Omental fat pad (tissue), 4 donors: ENCODE measurements around the gene SLC12A3. TPM values are rescaled to one million over a fixed set of nuclear protein-coding genes. Genes with fewer than 3 reads are reported as not detected.

Source experiments
- ATAC-seq: fragments of 150-250 bp; one replicate; pipeline ENCODE4 v1.9.1; 2016; ENCODE audit warnings: mild to moderate bottlenecking, moderate library complexity; ENCODE audit not compliant: low FRiP score
- DNase-seq: peaks from one replicate; pipeline ENCODE4 v3.0.0-alpha.2; 2019; ENCODE audit warnings: low spot score
- total RNA-seq, 4 donors: library from RNA; depleted of rRNA; stranded (reverse); fragments of >200 nt; gene quantifications; one replicate each; pipeline ENCODE4 v1.1.0, GENCODE V29; 2016
- TF ChIP-seq, protein P1 (sequence below), 3 donors: fragments of 450-650 bp; IDR thresholded peaks; one replicate each; pipeline ENCODE4 v1.5.1; 2016 to 2017; ENCODE audit warnings: antibody characterized with exemption in 3 of 3, mild to moderate bottlenecking in 3 of 3, moderate library complexity in 2 of 3

Gene SLC12A3
- total RNA-seq, 4 donors from 2014 or later = not detected

DNA sequence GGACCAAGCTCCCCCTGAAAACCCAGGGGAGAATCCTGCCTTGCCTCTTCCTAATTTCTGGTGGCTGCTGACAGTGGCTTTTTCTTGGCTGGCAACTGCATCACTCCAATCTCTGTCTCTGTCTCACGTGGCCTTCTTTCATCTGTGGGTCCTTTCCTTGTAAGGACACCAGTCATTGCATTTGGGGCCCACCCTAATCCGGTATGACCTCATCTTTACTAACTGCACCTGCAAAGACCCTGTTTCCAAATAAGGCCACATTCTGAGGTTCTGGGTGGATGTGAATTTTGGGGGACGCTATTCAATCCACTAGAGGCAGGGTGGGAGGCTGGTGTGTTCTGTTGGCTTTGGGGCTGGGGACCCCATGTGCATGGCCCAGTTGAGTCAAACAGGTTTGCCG lies 11.0 kb downstream of the SLC12A3 start:
- ATAC-seq = no peak
- DNase-seq = no peak
- TF ChIP-seq, protein P1, sequence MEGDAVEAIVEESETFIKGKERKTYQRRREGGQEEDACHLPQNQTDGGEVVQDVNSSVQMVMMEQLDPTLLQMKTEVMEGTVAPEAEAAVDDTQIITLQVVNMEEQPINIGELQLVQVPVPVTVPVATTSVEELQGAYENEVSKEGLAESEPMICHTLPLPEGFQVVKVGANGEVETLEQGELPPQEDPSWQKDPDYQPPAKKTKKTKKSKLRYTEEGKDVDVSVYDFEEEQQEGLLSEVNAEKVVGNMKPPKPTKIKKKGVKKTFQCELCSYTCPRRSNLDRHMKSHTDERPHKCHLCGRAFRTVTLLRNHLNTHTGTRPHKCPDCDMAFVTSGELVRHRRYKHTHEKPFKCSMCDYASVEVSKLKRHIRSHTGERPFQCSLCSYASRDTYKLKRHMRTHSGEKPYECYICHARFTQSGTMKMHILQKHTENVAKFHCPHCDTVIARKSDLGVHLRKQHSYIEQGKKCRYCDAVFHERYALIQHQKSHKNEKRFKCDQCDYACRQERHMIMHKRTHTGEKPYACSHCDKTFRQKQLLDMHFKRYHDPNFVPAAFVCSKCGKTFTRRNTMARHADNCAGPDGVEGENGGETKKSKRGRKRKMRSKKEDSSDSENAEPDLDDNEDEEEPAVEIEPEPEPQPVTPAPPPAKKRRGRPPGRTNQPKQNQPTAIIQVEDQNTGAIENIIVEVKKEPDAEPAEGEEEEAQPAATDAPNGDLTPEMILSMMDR (IDR thresholded peaks at IDR 0.05) = no peak

DNA sequence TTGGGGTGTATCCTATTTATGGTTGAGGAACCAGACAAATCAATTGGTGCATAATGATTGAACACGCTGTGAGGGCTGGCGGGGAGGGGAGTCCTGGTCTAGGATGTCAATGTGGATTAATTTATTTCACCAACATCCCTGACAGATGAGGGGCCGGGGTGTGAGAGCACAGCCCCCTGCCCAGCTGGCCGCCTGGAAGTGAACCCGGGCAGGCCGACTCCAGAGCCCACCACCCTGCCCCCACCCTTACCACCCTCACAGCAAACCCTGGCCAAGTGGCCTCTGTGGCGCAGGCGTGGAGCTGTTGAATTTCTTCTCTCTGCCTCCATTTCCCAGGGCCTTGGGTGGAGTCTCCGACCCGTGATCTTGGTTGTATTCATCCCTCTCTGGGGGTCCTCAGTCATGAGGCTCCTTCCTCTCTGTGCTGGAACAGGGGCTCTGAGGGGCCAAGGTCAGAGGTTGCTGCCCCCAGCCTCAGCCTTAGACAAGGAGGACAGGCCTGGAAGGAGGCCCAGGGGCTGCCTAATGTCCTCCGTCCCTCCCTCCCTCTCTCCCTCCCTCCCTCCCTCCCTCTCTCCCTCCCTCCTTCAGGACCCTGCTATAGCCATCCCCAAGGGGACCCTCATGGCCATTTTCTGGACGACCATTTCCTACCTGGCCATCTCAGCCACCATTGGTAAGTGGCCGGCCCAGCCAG lies 12.6 kb downstream of the SLC12A3 start:
- TF ChIP-seq, protein P1 (IDR thresholded peaks at IDR 0.05) = no peak
- DNase-seq (no peak), ATAC-seq (no peak)

DNA sequence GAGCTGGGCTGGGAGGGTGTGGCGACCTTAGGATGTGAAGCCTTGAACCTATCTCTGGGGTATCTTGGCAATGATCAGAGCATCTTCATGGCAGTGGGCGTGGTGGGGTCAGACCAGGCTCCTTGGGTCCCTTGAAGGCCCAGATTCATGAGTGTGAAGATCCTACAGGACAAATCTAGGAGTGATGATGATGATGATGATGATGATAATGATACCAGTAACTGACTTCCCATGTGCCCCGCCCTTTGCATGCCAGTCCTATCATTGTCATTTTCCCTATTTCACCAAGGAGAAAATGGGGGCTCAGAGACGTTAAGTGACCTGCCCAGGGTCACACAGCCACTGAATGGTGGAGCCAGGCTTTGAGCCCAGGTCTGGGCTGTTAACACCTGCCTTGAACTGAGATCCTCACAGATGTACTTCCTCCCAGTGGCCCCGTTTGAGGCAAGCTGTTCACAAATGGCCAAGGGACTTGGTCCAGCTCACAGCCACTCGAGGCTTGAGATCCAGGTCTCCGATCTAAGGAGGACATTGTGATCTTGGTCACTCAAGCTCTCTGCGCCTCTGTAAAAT lies 13.4 kb downstream of the SLC12A3 start:
- TF ChIP-seq, protein P1 (IDR thresholded peaks at IDR 0.05) = no peak
- DNase-seq = no peak
- ATAC-seq = no peak

DNA sequence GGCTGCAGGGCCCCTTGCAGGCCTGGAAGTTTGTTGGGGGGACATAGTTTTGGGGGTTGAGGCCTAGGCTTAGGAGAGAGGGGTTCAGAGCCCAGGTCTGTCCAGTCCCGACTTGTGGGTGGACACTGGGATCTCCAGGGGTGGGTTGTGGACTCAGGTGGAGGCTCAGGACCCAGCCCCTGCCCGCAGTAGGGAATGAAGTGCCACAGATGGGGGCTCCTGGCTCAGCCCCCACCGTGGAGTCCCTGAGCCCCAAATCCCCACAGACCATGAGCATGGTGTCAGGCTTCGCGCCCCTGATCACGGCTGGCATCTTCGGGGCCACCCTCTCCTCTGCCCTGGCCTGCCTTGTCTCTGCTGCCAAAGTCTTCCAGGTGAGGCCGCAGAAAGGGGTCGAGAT lies 14.3 kb downstream of the SLC12A3 start:
- ATAC-seq (no peak), DNase-seq (no peak)
- TF ChIP-seq, protein P1 (IDR thresholded peaks at IDR 0.05) = no peak

DNA sequence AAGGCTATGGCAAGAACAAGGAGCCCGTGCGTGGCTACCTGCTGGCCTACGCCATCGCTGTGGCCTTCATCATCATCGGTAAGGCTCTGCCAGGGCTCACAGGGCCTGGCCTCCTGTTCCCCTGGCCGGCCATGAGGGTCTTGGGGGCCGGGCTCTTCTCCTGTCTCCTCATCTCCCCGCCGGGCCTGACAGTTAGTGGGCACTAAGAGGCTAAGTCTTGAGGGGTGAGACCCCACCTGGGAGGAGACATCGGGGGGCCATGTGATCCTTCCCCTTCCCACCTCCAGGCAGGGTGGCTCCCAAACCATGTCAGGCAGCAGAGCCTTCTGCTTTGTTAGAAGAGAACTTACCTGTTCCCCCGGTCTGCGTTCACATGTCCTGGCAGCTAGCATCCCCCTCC lies 15.2 kb downstream of the SLC12A3 start:
- TF ChIP-seq, protein P1 (IDR thresholded peaks at IDR 0.05) = no peak
- DNase-seq = no peak
- no peak for ATAC-seq

DNA sequence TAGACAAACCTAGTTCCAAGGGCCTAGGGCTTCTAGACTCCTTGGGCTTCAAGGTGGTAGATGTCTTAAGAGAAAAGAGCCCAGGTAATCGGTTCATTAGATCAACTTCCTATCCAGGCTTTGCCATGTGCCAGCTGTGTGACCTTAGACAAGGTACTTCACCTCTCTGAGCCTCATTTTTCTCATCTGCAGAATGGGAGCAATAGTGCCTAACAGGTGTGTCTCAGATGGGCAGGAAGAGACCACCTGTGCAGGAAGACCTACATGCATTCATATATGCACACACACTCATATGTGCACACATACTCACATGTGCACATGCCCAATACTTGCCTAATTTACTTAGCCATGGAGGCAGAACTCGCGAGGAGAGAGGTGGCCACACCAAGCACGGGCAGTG lies 15.7 kb downstream of the SLC12A3 start:
- TF ChIP-seq, protein P1 (IDR thresholded peaks at IDR 0.05) = no peak
- DNase-seq (no peak), ATAC-seq (no peak)
